SU-DHL-6 (cell line): ENCODE data around the gene TAF11L6.
"Not testable (repeated sequence)": the region's sequence is repeated elsewhere in the genome, so short reads cannot be mapped to it uniquely, and the experiment has no call there.

ENCODE experiments used
- EZH2phosphoT487 ChIP-seq: fragments of 200-600 bp; sonication (generic), shearing (Covaris generic); conservative IDR thresholded peaks from 2 replicates; pipeline ENCODE4 v1.6.1; 2018; ENCODE audit warnings: mild to moderate bottlenecking, antibody characterized with exemption, low read length, moderate library complexity, mixed read lengths
- TF ChIP-seq, protein P1 (sequence below): fragments of 200-600 bp; sonication (generic); IDR thresholded peaks from one replicate; pipeline ENCODE4 v1.5.1; 2017; ENCODE audit warnings: antibody characterized with exemption, mild to moderate bottlenecking, low read length, moderate library complexity; ENCODE audit not compliant: insufficient read depth, poor library complexity, severe bottlenecking

DNA sequence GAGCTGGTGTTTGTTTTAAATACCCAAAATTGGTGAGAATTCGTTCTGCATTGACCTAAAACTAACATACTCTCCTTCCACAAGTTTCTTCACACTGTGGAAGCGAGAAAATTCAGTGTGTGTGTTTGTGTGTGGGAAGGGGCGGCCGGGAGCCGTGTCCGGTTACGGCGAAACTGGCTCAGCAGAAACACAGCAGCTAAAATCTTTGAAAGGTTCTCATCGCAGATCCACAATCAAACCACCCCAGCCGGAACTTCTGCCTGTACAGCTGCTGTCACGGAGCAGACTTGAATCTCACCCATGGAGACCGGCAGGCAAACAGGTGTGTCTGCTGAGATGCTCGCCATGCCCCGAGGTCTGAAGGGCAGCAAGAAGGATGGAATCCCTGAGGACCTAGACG lies 3.5 kb upstream of the TAF11L6 start, which contains the start of gene TAF11L5:
- TF ChIP-seq, protein P1, sequence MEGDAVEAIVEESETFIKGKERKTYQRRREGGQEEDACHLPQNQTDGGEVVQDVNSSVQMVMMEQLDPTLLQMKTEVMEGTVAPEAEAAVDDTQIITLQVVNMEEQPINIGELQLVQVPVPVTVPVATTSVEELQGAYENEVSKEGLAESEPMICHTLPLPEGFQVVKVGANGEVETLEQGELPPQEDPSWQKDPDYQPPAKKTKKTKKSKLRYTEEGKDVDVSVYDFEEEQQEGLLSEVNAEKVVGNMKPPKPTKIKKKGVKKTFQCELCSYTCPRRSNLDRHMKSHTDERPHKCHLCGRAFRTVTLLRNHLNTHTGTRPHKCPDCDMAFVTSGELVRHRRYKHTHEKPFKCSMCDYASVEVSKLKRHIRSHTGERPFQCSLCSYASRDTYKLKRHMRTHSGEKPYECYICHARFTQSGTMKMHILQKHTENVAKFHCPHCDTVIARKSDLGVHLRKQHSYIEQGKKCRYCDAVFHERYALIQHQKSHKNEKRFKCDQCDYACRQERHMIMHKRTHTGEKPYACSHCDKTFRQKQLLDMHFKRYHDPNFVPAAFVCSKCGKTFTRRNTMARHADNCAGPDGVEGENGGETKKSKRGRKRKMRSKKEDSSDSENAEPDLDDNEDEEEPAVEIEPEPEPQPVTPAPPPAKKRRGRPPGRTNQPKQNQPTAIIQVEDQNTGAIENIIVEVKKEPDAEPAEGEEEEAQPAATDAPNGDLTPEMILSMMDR = not testable (repeated sequence)
- not testable (repeated sequence) for TF ChIP-seq EZH2phosphoT487
